GM21786 (cell line): ENCODE data around the gene TIPARP.
A peak's percentile ranks its signal among the peaks of the same experiment; 100 is the strongest.
"Not testable (repeated sequence)": the region's sequence is repeated elsewhere in the genome, so short reads cannot be mapped to it uniquely, and the experiment has no call there.

ENCODE experiments used
- ATAC-seq: cut with Tn5 transposase; IDR thresholded peaks from one replicate; pipeline ENCODE4 v1.9.1; 2021; ENCODE audit not compliant: unreplicated experiment

The TIPARP gene

DNA sequence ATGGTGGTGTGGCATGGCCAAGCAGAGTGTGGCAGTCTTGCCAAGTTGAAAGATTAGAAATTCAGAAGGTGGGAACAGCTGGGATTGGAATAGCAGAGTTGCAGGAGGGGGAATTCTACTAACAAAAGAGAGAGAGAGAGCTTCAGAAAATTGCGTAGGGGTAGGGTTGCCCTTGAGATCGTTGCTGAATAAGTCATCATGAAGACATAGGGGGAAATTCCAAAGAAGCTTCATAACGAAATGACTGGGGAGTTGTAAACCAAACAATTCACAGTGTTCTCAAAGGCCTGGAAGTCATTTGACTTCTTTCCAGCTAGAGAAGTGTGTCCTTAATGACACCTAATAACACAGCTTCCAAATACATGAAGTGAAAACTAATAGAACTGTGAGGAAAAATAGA, 26.3 kb upstream of the TIPARP start:
- no peak for ATAC-seq

DNA sequence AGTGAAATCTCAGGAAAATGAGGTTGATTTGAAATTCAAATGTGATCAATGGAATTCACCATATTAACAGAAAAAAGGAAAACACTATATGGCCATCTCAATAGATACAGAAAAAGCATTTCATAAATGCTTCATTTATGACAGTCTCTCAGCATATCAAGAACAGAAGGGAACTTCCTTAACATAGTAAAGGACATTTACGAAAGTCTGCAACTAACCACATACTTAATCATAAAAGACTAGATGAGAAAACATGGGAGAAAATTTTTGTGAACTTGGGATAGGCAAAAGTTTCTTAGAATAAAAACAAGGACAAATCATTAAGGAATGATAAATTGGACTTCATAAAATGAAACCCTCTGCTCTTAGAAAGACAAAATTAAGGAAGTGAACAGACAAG, 24.7 kb upstream of the TIPARP start:
- no peak for ATAC-seq

DNA sequence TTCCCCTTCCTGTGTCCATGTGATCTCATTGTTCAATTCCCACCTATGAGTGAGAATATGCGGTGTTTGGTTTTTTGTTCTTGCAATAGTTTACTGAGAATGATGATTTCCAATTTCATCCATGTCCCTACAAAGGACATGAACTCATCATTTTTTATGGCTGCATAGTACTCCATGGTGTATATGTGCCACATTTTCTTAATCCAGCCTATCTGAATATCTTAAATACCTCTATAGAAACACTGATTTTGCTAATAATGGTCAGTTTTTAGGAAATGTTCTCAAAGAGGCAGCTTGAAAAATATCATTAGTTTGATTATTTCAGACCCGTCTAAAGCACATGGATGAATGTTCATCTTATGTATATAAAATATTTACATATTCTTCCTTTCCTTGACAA, 21.7 kb upstream of the TIPARP start:
- ATAC-seq: not testable (repeated sequence)

DNA sequence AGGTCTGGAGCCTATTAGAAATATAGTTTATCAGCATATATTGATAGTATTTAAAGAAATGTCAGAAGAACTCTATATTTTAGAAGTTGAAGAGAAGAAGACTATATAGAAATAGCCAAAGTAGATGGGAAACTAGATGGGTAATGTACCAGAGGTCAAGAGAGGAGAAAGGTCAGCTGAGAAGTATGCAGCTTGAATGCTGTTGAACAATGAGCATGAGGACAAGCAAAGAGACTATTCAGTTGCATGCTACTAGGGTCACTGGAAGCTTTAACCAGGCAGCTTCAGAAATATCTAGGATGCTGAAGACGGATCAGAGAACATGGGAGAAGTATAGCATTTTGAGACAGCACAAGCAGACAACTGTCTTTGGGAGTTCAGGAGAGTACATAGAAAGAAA, 19.6 kb upstream of the TIPARP start:
- ATAC-seq: no peak

DNA sequence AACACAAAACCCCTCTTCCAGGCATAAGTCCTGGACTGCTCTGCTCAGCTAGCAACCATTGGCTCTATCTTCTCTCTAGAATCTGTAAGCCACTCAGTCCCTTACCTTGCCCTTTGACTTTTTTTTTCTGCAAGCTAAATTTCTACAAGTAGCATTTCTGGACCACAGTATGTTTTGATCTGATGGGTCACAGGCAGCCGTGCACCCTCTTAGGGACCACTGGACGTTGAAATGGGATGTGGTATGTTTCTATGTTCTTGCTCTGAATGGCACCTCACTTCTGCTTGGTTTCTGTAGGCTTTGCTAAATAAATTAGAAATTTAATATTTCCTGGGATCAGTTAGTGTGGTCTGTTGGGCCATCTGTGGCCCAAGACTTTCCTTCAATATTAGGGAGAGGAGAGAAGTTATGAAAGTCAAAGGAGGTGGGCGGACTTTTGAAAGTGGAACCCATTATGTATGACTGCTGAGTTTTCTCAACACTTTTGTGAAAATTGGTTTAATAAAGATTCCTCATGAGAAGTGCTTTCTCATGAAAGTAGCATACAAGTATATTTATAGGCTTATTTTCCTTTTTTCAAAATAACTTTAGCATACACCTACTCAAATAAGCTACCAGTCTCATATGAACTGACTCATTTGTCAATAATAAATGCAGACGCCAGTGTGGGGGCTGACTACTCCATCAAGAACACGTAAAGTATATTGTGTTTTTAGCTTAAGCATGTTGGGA, 18.4 kb upstream of the TIPARP start:
- peak; percentile 51 for ATAC-seq

DNA sequence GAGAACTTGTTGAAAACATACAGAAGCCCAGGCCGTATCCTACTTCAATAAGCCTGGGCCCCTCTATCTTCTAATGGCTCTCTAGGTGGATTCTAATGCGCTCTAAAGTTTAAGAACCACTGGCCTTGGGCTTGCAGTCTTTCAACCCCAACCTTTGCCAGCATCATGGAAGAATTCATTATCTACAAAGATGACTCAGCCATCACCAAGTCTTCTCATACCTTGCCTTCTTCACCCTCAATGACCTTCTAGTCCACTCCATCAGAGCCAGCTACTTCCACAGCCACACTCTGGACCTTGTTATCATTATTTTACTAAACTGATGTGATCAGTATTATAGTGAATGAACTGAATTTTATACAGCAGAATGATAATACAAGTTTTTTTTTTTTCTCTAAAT, 16.9 kb upstream of the TIPARP start:
- no peak for ATAC-seq

DNA sequence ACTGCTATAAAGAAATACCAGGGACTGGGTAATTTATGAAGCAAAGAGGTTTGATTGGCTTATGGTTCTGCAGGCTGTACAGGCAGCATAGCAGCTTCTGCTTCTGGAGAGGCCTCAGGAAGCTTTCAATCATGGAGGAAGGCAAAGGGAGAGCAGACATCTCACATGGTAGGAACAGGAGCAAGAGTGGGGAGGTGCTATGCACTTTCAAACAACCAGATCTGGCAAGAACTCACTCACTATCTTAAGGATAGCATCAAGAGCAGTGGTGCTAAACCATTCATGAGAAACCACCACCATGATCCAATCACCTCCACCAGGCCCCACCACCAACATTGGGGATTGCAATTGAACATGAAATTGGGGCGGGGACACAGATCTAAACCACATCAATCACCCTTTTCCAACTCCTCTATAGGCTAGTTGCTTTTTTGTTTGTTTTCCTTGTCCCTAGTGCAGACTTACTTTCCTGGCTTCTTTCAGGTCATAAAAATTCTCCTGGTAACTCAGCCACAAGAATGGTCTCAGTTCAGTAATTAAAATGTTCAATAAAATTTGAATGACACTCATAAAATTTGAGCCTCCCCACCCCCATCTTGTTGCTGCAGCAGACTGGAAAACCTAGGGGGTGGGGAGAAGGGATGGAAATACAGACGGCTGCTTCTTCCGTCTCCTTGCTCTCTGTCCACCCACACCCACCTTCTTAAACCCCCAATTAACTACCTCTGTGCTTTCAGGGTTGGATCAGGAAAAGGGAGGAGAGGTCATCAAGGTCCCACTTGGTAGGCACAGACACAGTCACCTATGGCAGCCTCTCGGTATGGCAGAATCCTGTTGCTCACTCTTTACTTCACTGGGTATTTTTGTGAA, 16.3 kb upstream of the TIPARP start:
- no peak for ATAC-seq

DNA sequence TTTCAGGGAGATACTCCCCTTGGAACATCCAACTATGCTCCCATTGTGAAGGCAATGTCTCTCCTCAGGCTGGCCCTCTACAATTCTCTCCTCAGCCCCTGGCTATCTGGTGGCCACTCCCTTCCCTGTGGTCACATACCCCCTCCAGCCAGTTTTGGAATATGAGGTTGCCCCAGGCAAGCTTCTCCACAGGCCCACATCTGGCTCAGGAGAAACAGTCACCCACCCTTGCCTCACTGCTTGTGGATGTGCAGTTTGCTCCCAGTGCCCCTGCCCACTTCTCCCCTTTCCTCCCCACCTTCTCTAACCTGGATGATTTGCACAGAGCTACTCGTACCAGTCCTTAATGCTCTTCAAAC, 15.7 kb upstream of the TIPARP start:
- no peak for ATAC-seq

DNA sequence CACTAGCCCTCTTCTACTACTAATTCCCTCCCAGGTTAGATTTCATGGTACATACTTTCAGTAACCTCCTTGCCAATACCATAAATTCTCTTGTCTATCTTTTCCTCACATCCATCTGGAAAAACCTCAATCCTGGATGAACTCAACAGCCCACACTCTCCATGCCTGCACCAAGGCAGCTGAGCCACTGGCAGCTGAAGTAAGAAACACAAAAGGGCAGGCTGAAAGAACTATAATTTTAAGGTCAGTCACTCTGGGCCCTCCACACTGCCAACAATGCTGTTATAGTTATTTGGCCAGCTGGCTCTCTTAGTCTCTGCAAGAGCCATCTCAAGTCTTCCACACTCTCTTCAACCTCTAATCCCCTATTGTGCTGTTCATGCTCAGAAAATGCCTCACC, 15.1 kb upstream of the TIPARP start:
- no peak for ATAC-seq

DNA sequence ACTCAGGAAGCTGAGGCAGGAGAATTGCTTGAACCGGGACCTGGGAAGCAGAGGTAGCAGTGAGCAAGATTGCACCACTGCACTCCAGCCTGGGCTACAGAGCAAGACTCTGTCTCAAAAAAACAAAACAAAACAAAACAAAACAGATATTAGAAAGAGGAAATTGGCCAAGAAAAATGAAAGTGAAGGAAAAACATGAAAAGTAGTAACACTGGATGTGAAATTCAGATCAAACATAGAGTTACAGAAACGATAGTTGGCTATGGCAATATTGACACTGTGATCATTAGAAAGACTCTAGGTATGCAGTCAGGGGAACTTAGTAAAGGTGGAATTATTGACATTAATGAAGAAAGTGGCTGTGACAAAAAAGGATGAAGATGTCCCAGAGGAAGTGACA, 13.2 kb upstream of the TIPARP start:
- ATAC-seq: peak; percentile 30

DNA sequence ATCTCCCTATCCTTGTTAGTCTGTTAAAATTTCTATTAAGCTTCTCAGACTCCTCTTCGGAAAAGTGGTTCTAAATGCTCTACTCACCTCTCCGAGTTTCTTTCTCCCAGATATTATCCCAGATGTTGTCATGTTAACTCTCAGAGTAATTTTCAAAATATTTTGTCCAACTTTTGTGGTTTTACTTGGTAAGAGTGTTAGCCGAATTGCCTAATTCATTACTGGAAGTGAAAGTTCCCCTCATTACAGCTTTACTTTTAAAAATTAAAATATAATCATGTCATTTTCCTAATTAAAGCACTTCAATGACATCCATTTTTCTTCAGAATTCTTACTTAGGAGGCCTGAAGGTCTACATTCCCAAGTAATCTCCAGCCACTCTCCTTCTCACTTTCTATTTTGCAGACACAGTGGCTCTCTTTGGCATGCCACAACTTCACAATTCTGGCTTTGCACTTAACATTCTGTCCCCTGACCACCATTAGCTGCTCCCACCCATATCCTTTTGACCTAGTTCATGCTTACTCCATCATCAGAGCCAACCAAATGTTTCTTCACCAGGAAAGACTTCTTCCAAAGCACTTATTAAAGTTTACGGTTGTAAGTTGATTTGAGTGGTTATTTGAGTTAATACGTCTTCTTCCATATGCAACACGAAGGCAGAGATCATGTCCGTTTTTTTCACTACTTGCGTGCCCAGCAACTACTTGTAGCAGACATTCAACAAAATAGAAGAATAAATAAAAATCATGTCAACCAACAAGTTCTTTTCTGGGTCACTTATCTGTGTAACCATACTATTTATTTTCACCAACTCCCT, 10.2 kb upstream of the TIPARP start:
- ATAC-seq: no peak

DNA sequence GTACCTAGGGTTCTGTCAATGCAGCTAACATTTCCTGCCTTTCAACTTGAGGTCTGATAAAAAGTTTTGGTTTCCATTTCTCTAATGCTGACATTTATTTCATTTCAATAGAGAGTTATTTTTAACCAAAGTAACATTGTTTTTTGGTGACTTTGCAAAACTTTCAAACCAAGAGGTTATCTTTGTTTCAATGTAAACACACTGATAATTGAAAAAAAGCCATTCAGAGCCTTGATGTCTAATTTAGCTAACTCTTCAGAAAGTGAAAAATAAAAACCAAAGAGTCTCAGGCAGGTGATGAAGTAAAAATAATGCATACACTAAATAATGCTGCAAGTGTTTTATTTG, 9.6 kb upstream of the TIPARP start:
- peak; percentile 65 for ATAC-seq

DNA sequence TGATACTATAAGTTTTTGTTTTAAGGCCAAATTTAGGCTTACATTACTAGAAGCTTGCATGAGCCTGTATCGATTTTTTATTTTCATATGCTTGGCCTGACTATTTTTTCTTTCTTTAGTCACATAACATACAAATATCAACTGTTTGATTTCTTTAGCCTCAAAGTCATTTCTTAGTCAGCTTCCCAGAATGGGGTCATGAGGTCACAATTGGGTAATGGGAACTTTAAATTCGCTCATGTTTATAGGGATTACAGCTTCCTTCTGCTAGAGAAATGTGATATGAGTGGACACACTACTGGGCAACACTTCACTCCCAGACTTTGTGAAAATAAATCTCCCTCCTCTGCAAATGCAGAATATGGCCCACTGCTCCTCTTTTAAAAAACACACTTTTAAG, 9.1 kb upstream of the TIPARP start:
- ATAC-seq: no peak

DNA sequence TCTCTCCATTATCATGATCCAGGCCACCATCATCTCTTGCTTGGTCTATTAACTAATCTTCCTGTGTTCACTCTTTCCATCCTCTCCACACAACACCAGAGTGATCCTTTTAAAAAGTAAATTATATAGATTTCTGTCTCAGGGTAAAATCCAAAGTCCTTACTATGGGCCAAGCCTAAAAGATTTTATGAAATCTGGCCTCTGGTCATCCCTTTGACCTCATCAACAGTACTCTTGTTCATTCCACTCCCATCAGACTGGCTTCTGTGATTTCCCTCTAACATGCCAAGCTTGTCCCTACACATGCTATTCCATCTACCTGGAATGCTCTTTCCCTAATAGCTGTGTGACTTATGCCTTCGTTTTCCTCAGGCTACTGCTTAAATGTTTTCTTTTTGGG, 8.3 kb upstream of the TIPARP start:
- no peak for ATAC-seq

DNA sequence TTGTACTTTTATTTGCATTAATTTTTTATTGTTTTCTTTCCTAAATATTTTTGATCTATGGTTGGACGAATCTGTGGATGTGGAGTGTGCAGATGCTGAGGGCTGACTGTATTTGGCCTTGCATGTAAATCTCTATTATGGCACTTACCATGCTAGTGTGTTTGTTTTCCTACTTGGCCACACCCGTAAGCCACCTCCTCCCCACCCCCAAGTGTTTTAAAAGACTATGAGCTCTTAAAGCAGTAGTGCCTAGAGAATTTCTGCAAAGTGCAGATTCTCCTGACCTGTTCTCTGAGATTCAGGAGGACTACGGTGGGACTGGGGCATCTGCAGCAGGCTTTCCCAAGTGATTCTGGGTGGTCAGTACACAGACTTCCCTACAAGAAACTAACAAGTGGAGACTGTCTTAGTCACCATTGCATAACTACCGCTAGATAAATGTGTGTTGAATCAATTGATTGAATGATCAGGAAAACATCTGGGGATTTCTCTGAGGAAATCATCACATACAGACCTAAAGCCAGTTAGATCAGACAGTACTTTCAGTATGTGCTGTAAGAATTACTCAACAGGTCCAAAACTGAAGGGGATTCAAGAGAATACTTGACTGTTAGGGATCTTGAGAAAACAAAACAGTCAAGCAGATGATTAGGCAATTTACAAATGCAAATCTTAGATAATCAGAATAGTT, 6.2 kb upstream of the TIPARP start:
- no peak for ATAC-seq

DNA sequence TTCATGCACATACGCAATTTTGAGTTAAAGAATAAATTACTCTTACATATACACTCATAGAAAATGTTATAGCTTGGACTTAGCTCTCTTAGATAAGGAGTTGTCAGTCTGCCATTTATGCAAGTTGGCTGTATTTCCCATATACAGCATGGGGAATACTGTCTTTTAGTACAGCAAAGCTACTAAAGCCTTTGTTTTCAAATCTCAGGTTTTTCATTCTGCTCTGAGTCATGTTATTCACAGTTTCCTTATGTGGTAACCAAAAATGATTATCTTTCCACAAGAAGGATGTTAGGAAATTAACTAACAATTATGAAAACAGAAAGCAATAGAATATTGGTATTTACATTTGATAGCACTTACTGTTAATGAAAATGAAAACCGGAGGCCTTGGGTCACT, 4.3 kb upstream of the TIPARP start:
- ATAC-seq: no peak

DNA sequence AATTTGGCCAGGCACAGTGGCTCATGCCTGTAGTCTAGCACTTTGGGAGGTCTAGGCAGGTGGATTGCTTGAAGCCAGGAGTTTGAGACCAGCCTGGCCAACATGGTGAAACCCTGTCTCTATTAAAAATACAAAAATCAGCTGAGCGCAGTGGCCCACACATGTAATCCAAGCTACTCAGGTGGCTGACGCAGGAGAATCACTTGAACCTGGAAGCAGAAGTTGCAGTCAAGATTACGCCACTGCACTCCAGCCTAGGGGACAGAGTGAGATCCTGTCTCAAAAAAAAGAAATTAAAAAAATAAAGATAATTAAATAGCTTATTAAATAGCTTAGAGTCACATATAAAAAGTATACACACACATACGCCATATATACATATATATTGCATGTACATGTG, 3.7 kb upstream of the TIPARP start:
- ATAC-seq: no peak

DNA sequence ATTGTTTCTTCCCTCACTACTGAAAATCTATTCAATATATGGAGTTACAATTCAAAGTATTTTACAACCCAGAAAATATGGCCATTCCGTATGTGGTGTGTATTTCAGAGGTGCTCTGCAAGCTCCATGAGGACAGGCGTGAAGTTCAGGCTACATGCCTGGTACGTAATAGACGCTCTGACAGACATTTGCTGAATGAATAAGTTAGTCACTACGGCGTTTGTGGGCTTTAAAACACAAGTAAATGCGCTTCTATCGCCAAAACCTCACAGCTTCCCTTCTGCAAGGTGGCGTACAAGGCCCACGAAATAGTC, 701 bp upstream of the TIPARP start:
- no peak for ATAC-seq

DNA sequence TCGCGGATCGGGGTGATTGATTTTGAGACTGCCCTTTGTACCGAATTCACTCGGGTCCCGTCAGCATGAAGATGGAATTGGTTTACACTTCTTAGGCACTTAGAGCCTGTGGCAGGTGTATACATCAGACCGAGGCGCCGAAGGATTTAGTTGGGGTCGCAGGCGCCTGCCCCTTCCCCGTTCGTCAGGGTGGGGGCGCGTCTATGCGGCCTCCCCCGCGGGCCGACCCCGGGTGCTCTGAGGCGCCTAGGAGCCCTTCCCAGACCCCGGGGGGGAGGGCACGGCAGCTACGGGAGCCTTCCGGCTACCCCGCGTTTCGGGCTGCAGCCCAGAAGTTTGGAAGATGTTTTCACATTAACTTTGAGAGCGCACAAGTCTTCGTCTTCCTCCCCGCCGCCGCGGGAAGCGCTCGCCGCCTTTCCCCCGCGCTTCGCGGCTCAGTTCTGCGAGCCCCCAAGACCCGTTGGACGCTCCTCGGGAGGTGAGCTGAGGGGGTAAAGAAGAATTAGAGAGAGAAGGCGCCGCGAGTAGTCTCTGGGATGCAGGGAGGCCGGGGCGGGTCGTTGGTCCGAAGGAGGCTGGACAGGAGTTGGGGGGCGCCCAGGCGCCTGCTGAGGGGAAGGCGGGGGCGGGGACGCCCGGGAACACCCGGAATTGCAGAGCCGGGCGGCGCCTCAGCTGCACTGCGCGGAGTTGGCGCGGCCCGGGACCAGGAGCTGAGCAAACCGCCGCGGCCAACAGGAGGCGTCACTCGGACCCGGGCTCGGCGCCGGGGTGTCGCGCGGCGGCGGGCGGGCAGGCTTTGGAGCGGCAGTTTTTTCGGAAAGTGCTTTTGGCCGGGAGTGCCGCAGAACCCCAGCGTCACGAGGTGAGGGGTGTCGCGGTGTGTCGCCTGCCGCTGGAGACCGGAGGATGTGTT, 780 bp downstream of the TIPARP start:
- ATAC-seq: no peak
